Loucy (cell line): ENCODE results near the gene CDCA8.

Experiments
- H2AFZ ChIP-seq: fragments of 200-600 bp; sonication (generic); 2 replicates; pipeline ENCODE4 v1.6.0; 2016; ENCODE audit warnings: antibody characterized with exemption, mild to moderate bottlenecking, low read length, moderate library complexity
- H3F3A ChIP-seq: fragments of 200-600 bp; 2 replicates; pipeline ENCODE4 v1.6.0; 2016; ENCODE audit warnings: antibody characterized with exemption, low read depth, mild to moderate bottlenecking
- H3K27me3 ChIP-seq: fragments of 200-600 bp; sonication (generic); 2 replicates; pipeline ENCODE4 v1.6.1; 2014; ENCODE audit warnings: low read length, mild to moderate bottlenecking; ENCODE audit not compliant: insufficient read depth, poor library complexity, severe bottlenecking
- H3K36me3 ChIP-seq: fragments of 200-600 bp; sonication (generic); 2 replicates; pipeline ENCODE4 v1.6.1; 2016; ENCODE audit warnings: low read length; ENCODE audit not compliant: insufficient read depth
- H3K4me1 ChIP-seq: fragments of 200-600 bp; sonication (generic); 2 replicates; pipeline ENCODE4 v1.5.1; 2014; ENCODE audit warnings: low read length, mild to moderate bottlenecking; ENCODE audit not compliant: insufficient read depth, poor library complexity, severe bottlenecking
- H3K4me2 ChIP-seq: fragments of 200-600 bp; sonication (generic); 2 replicates; pipeline ENCODE4 v1.6.0; 2014; ENCODE audit warnings: antibody characterized with exemption, low read length, low read depth, mild to moderate bottlenecking; ENCODE audit not compliant: poor library complexity, severe bottlenecking
- H3K4me3 ChIP-seq: fragments of 200-600 bp; sonication (generic); 2 replicates; pipeline ENCODE4 v1.5.1; 2014; ENCODE audit warnings: low read length, mild to moderate bottlenecking, mixed read lengths; ENCODE audit not compliant: poor library complexity, severe bottlenecking
- H3K79me2 ChIP-seq: fragments of 200-600 bp; sonication (generic); 2 replicates; pipeline ENCODE4 v1.6.1; 2014; ENCODE audit warnings: low read length; ENCODE audit not compliant: insufficient read depth
- H3K9ac ChIP-seq: fragments of 200-600 bp; sonication (generic); 2 replicates; pipeline ENCODE4 v1.6.0; 2014; ENCODE audit warnings: mild to moderate bottlenecking, low read depth, low read length, moderate library complexity; ENCODE audit not compliant: poor library complexity, severe bottlenecking
- H3K9me2 ChIP-seq: fragments of 200-600 bp; sonication (generic); replicated peaks from 2 replicates; pipeline ENCODE4 v1.6.1; 2016; ENCODE audit warnings: low read depth, low read length, mixed read lengths
- H3K9me3 ChIP-seq: fragments of 200-600 bp; sonication (generic); 2 replicates; pipeline ENCODE4 v1.6.1; 2014; ENCODE audit warnings: mild to moderate bottlenecking, antibody characterized with exemption, low read length, low read depth; ENCODE audit not compliant: insufficient read depth
- H4K20me1 ChIP-seq: fragments of 200-600 bp; sonication (generic); 2 replicates; pipeline ENCODE4 v1.6.0; 2014; ENCODE audit warnings: antibody characterized with exemption, low read length, mild to moderate bottlenecking; ENCODE audit not compliant: insufficient read depth, poor library complexity, severe bottlenecking
- CTCF ChIP-seq: fragments of 200-600 bp; sonication (generic); conservative IDR thresholded peaks from 2 replicates; pipeline ENCODE4 v1.5.1; 2014; ENCODE audit warnings: mild to moderate bottlenecking, antibody characterized with exemption, low read length
- EZH2phosphoT487 ChIP-seq: fragments of 200-600 bp; IDR thresholded peaks from 2 replicates; pipeline ENCODE4 v1.6.1; 2018; ENCODE audit warnings: antibody characterized with exemption, mild to moderate bottlenecking, moderate library complexity, borderline replicate concordance

Gene CDCA8

GRCh38 chr1:37714226-37714625 is 21.9 kb downstream of the CDCA8 start:
- no peak overlapping the region for H3K9ac ChIP-seq
- no peak for TF ChIP-seq EZH2phosphoT487
- TF ChIP-seq CTCF: no peak
- no peaks in the 10 kb centered on the region for H3K4me1 ChIP-seq

GRCh38 chr1:37714689-37715088 is 22.4 kb downstream of the CDCA8 start:
- Histone ChIP-seq H3K4me1 (no peaks in the 10 kb centered on the region), H3K79me2 (no peaks in the 10 kb centered on the region), H2AFZ (no peak overlapping the region), H3K9me3 (no peaks in the 10 kb centered on the region), H3K36me3 (peaks cover 10% of the 10 kb centered on the region; the same call in 1 of the 2 replicates), H3F3A (no peaks in the 10 kb centered on the region), H3K9ac (no peak overlapping the region), H3K4me2 (no peak overlapping the region), H3K27me3 (no peaks in the 10 kb centered on the region), H3K9me2 (no peaks in the 10 kb centered on the region), H3K4me3 (no peak overlapping the region), H4K20me1 (no peaks in the 10 kb centered on the region)
- TF ChIP-seq EZH2phosphoT487 (no peak), CTCF (no peak)

More at GRCh38 chr1:37714226-37714625, 21.9 kb downstream of the CDCA8 start:
- Histone ChIP-seq H3K9me3 (no peaks in the 10 kb centered on the region), H3K9me2 (no peaks in the 10 kb centered on the region), H3K27me3 (no peaks in the 10 kb centered on the region), H3K4me2 (no peak overlapping the region), H2AFZ (no peak overlapping the region), H3F3A (no peaks in the 10 kb centered on the region), H3K36me3 (peaks cover 14% of the 10 kb centered on the region; the same call in 1 of the 2 replicates), H3K79me2 (no peaks in the 10 kb centered on the region), H3K4me3 (no peak overlapping the region), H4K20me1 (no peaks in the 10 kb centered on the region)

GRCh38 chr1:37716321-37716720 is 24.0 kb downstream of the CDCA8 start:
- no peak overlapping the region for H3K9ac ChIP-seq
- H3K27me3 ChIP-seq: no peaks in the 10 kb centered on the region
- H3F3A ChIP-seq: no peaks in the 10 kb centered on the region
- H3K9me2 ChIP-seq: no peaks in the 10 kb centered on the region
- no peaks in the 10 kb centered on the region for H3K4me1 ChIP-seq
- no peak overlapping the region for H3K4me2 ChIP-seq
- H3K36me3 ChIP-seq: no peaks in the 10 kb centered on the region
- H2AFZ ChIP-seq: no peak overlapping the region
- no peak overlapping the region for H3K4me3 ChIP-seq
- no peaks in the 10 kb centered on the region for H3K9me3 ChIP-seq
- no peaks in the 10 kb centered on the region for H3K79me2 ChIP-seq
- H4K20me1 ChIP-seq: no peaks in the 10 kb centered on the region
- no peak for TF ChIP-seq CTCF
- no peak for TF ChIP-seq EZH2phosphoT487
